ENCODE results near the gene PPP1R11.

- TF ChIP-seq CTCF (optimal IDR thresholded peaks at IDR 0.05 in 1 of 3, IDR thresholded peaks at IDR 0.05 in 1 of 3, conservative IDR thresholded peaks at IDR 0.05 in 1 of 3; ENCODE audit: extremely low read depth in 1 of 3, insufficient read depth in 2 of 3, low read length in 3 of 3) (no peak), EZH2 (IDR thresholded peaks at IDR 0.05; ENCODE audit: low read length) (no peak)
These were observed 37.4 kb upstream of the PPP1R11 start for GRCh38 chr6:30029588-30029987.
